Trophoblast cell (in vitro differentiated cells and primary cell): Measurements from ENCODE around the gene IL33.

Experiments used
- DNase-seq, 2 donors: peaks; one replicate each; pipeline ENCODE4 v3.0.0-alpha.2; 2016
- H2AFZ ChIP-seq: 2 replicates; pipeline ENCODE4 v1.6.1; 2013; ENCODE audit warnings: low read length, moderate library complexity, mild to moderate bottlenecking; ENCODE audit not compliant: insufficient read depth, poor library complexity
- H2AK5ac ChIP-seq: 2 replicates; pipeline ENCODE4 v1.6.1; 2013; ENCODE audit warnings: mild to moderate bottlenecking, low read length
- H2BK120ac ChIP-seq: 2 replicates; pipeline ENCODE4 v1.6.1; 2013; ENCODE audit warnings: low read length, mild to moderate bottlenecking, moderate library complexity; ENCODE audit not compliant: insufficient read depth, poor library complexity
- H2BK12ac ChIP-seq: 2 replicates; pipeline ENCODE4 v1.6.1; 2013; ENCODE audit warnings: mild to moderate bottlenecking, low read length, moderate library complexity
- H2BK5ac ChIP-seq: 2 replicates; pipeline ENCODE4 v1.6.1; 2013; ENCODE audit warnings: low read length, low read depth, moderate library complexity, mild to moderate bottlenecking; ENCODE audit not compliant: poor library complexity
- H3K14ac ChIP-seq: 2 replicates; pipeline ENCODE4 v1.6.1; 2013; ENCODE audit warnings: mild to moderate bottlenecking, low read length
- H3K18ac ChIP-seq: 2 replicates; pipeline ENCODE4 v1.6.1; 2013; ENCODE audit warnings: mild to moderate bottlenecking, low read length
- H3K23ac ChIP-seq: 2 replicates; pipeline ENCODE4 v1.6.1; 2013; ENCODE audit warnings: low read length
- H3K27ac ChIP-seq: 2 replicates; pipeline ENCODE4 v1.5.1; 2013; ENCODE audit warnings: low read depth, mild to moderate bottlenecking, inconsistent platforms, low read length, moderate library complexity
- H3K27me3 ChIP-seq: 2 replicates; pipeline ENCODE4 v1.6.1; 2013; ENCODE audit warnings: inconsistent platforms, mild to moderate bottlenecking, low read length, moderate library complexity; ENCODE audit not compliant: insufficient read depth
- H3K36me3 ChIP-seq, 2 experiments: 1 replicate in 1 of 2; 2 replicates in 1 of 2; pipeline ENCODE4 v1.6.1; 2013; ENCODE audit warnings: low read length in 2 of 2, mild to moderate bottlenecking in 2 of 2, moderate library complexity in 1 of 2; ENCODE audit not compliant: insufficient read depth in 2 of 2, control insufficient read depth in 1 of 2
- H3K4ac ChIP-seq: 2 replicates; pipeline ENCODE4 v1.6.1; 2013; ENCODE audit warnings: low read depth, mild to moderate bottlenecking, low read length, moderate library complexity
- H3K4me1 ChIP-seq, 2 experiments: 1 replicate in 1 of 2; 2 replicates in 1 of 2; pipeline ENCODE4 v1.6.1; 2013; ENCODE audit warnings: low read length in 2 of 2, mild to moderate bottlenecking in 2 of 2, moderate library complexity in 1 of 2; ENCODE audit not compliant: insufficient read depth in 2 of 2, control insufficient read depth in 1 of 2
- H3K4me2 ChIP-seq: 2 replicates; pipeline ENCODE4 v1.6.1; 2013; ENCODE audit warnings: inconsistent platforms, mild to moderate bottlenecking, low read length, moderate library complexity
- H3K4me3 ChIP-seq: 2 replicates; pipeline ENCODE4 v1.5.1; 2013; ENCODE audit warnings: mild to moderate bottlenecking, low read depth, low read length, inconsistent platforms
- H3K79me1 ChIP-seq: one replicate; pipeline ENCODE4 v1.6.1; 2013; ENCODE audit warnings: low read length
- H3K79me2 ChIP-seq: 2 replicates; pipeline ENCODE4 v1.6.1; 2013; ENCODE audit warnings: low read length, mild to moderate bottlenecking; ENCODE audit not compliant: control insufficient read depth, insufficient read depth, poor library complexity
- H3K9ac ChIP-seq: 2 replicates; pipeline ENCODE4 v1.6.1; 2013; ENCODE audit warnings: mild to moderate bottlenecking, low read length
- H3K9me3 ChIP-seq: 2 replicates; pipeline ENCODE4 v1.6.1; 2013; ENCODE audit warnings: low read depth, mild to moderate bottlenecking, control low read depth, inconsistent platforms, low read length; ENCODE audit not compliant: insufficient read depth
- H4K12ac ChIP-seq: 2 replicates; pipeline ENCODE4 v1.6.1; 2013; ENCODE audit warnings: low read depth, mild to moderate bottlenecking, low read length, moderate library complexity
- H4K8ac ChIP-seq: 2 replicates; pipeline ENCODE4 v1.6.1; 2013; ENCODE audit warnings: low read depth, mild to moderate bottlenecking, low read length, moderate library complexity
- H4K91ac ChIP-seq: one replicate; pipeline ENCODE4 v1.6.1; 2013; ENCODE audit warnings: low read depth, mild to moderate bottlenecking, low read length, moderate library complexity
- WGBS: extraction: QIAGEN DNeasy Blood & Tissue Kit; methylation state at CpG from one replicate; pipeline ENCODE4 v1.1.7; 2013; ENCODE audit warnings: missing lambda C conversion rate; ENCODE audit not compliant: insufficient read length, insufficient coverage; ENCODE audit errors: extremely low coverage; 5-methylcytosine and 5-hydroxymethylcytosine counted together

Gene IL33

GRCh38 chr9:6200761-6201160 lies 14.8 kb upstream of the IL33 start:
- Histone ChIP-seq H2BK5ac (no peak overlapping the region), H4K8ac (no peak overlapping the region), H3K27me3 (no peaks in the 10 kb centered on the region), H4K91ac (no peak overlapping the region), H2AFZ (no peak overlapping the region), H3K4me1 (no peaks in the 10 kb centered on the region), H2BK12ac (no peak overlapping the region), H3K36me3 (no peaks in the 10 kb centered on the region), H3K9ac (no peak overlapping the region), H2AK5ac (no peak overlapping the region), H3K4me2 (no peak overlapping the region), H3K18ac (no peak overlapping the region), H3K27ac (no peak overlapping the region), H2BK120ac (no peak overlapping the region), H4K12ac (no peak overlapping the region), H3K4ac (no peak overlapping the region), H3K9me3 (no peaks in the 10 kb centered on the region), H3K14ac (no peak overlapping the region), H3K23ac (no peak overlapping the region), H3K79me1 (no peaks in the 10 kb centered on the region), H3K79me2 (no peaks in the 10 kb centered on the region), H3K4me3 (no peak overlapping the region)
- no CpG with 5 or more reads among the region's 2 CpGs for WGBS
- no peak for DNase-seq

- no peaks in the 10 kb centered on the region for H3K79me1 ChIP-seq
- H3K36me3 ChIP-seq, result no peaks in the 10 kb centered on the region
- H3K27ac ChIP-seq, result no peak overlapping the region
- no CpG with 5 or more reads among the region's 2 CpGs for WGBS
- H3K27me3 ChIP-seq, result no peaks in the 10 kb centered on the region
- no peak overlapping the region for H4K12ac ChIP-seq
- no peak overlapping the region for H3K4me2 ChIP-seq
- H4K91ac ChIP-seq, result no peak overlapping the region
- no peak overlapping the region for H2BK120ac ChIP-seq
- no peak overlapping the region for H3K4me3 ChIP-seq
- no peak overlapping the region for H2BK12ac ChIP-seq
- no peaks in the 10 kb centered on the region for H3K9me3 ChIP-seq
- no peaks in the 10 kb centered on the region for H3K4me1 ChIP-seq
- H2AK5ac ChIP-seq, result no peak overlapping the region
- no peak overlapping the region for H3K4ac ChIP-seq
- no peaks in the 10 kb centered on the region for H3K79me2 ChIP-seq
- DNase-seq, result no peak
- H3K14ac ChIP-seq, result no peak overlapping the region
- H3K23ac ChIP-seq, result no peak overlapping the region
- H3K18ac ChIP-seq, result no peak overlapping the region
- H3K9ac ChIP-seq, result no peak overlapping the region
- H2BK5ac ChIP-seq, result no peak overlapping the region
- no peak overlapping the region for H2AFZ ChIP-seq
- H4K8ac ChIP-seq, result no peak overlapping the region
These were observed 5.6 kb upstream of the IL33 start for GRCh38 chr9:6209966-6210365.

- Histone ChIP-seq H3K9me3 (no peaks in the 10 kb centered on the region), H2AFZ (no peak overlapping the region), H3K4ac (no peak overlapping the region), H3K27me3 (no peaks in the 10 kb centered on the region), H2AK5ac (no peak overlapping the region), H4K8ac (no peak overlapping the region), H3K4me3 (no peak overlapping the region), H3K14ac (no peak overlapping the region), H3K9ac (no peak overlapping the region), H3K27ac (no peak overlapping the region), H2BK12ac (no peak overlapping the region), H3K36me3 (no peaks in the 10 kb centered on the region), H3K18ac (no peak overlapping the region), H3K23ac (no peak overlapping the region), H3K79me1 (no peaks in the 10 kb centered on the region), H2BK5ac (no peak overlapping the region), H2BK120ac (no peak overlapping the region), H3K79me2 (no peaks in the 10 kb centered on the region), H4K91ac (no peak overlapping the region), H3K4me1 (no peaks in the 10 kb centered on the region), H4K12ac (no peak overlapping the region), H3K4me2 (no peak overlapping the region)
- WGBS, result no CpG with 5 or more reads among the region's 3 CpGs
- DNase-seq, result no peak
These were observed 2.8 kb upstream of the IL33 start for GRCh38 chr9:6212722-6213375.

GRCh38 chr9:6214434-6214833 lies 1.2 kb upstream of the IL33 start:
- no peak overlapping the region for H4K12ac ChIP-seq
- no CpG with 5 or more reads among the region's 1 CpG for WGBS
- no peak overlapping the region for H3K4me3 ChIP-seq

More at GRCh38 chr9:6214434-6214833, 1.2 kb upstream of the IL33 start:
- Histone ChIP-seq H2AK5ac (no peak overlapping the region), H3K9me3 (no peaks in the 10 kb centered on the region), H3K79me2 (no peaks in the 10 kb centered on the region), H2BK12ac (no peak overlapping the region), H4K8ac (no peak overlapping the region), H3K27ac (no peak overlapping the region), H3K14ac (no peak overlapping the region), H4K91ac (no peak overlapping the region), H3K18ac (no peak overlapping the region), H3K27me3 (no peaks in the 10 kb centered on the region), H3K9ac (no peak overlapping the region), H2BK5ac (no peak overlapping the region), H3K4ac (no peak overlapping the region), H3K4me2 (no peak overlapping the region), H2AFZ (no peak overlapping the region), H3K36me3 (no peaks in the 10 kb centered on the region), H3K23ac (no peak overlapping the region), H2BK120ac (no peak overlapping the region), H3K79me1 (no peaks in the 10 kb centered on the region), H3K4me1 (no peaks in the 10 kb centered on the region)
- DNase-seq, result no peak
